Measurements from ENCODE around the gene SPATA2L.

The SPATA2L gene

GRCh38 chr16:89737341-89738071, 36.0 kb upstream of the SPATA2L start:
- no peaks in the 10 kb centered on the region for H3K4me1 ChIP-seq (ENCODE audit: control insufficient read depth, insufficient read depth, low read length)
- no peak overlapping the region for H3K27ac ChIP-seq (ENCODE audit: low read depth, low read length)
- peaks cover 40% of the 10 kb centered on the region for H3K36me3 ChIP-seq (ENCODE audit: control insufficient read depth, insufficient read depth, low read length)
- H3K27me3 ChIP-seq (ENCODE audit: control insufficient read depth, insufficient read depth, low read length) = no peaks in the 10 kb centered on the region
- no peak overlapping the region for H3K4me3 ChIP-seq (ENCODE audit: low read length)
- H3K9ac ChIP-seq (ENCODE audit: low read length) = no peak overlapping the region

- H3K36me3 ChIP-seq (ENCODE audit: control insufficient read depth, insufficient read depth, low read length) = peaks cover 41% of the 10 kb centered on the region
- H3K9ac ChIP-seq (ENCODE audit: low read length) = no peak overlapping the region
- no peaks in the 10 kb centered on the region for H3K27me3 ChIP-seq (ENCODE audit: control insufficient read depth, insufficient read depth, low read length)
- no peaks in the 10 kb centered on the region for H3K4me1 ChIP-seq (ENCODE audit: control insufficient read depth, insufficient read depth, low read length)
- H3K4me3 ChIP-seq (ENCODE audit: low read length) = no peak overlapping the region
- H3K27ac ChIP-seq (ENCODE audit: low read depth, low read length) = no peak overlapping the region
Observed at GRCh38 chr16:89736554-89736953, 35.0 kb upstream of the SPATA2L start.

DNA sequence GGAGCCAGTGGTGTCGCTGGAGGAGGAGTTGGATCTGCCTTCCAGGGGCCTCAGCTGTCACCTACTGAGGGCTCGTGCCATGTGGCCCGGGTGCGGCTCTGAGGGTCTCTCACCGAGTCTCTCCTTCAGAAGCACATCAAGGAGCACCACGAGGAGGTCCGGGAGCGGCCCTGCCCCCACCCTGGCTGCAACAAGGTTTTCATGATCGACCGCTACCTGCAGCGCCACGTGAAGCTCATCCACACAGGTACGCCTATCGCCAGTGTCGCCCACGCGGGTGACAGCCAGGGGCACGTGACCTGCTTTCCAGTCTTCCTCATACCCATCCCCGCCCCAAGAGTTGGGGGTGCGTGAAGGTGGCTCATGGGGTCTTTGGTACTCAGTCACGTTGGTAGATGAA, 32.3 kb upstream of the SPATA2L start:
- H3K4me1 ChIP-seq (ENCODE audit: control insufficient read depth, insufficient read depth, low read length) = no peaks in the 10 kb centered on the region
- H3K36me3 ChIP-seq (ENCODE audit: control insufficient read depth, insufficient read depth, low read length) = peaks cover 52% of the 10 kb centered on the region
- no peaks in the 10 kb centered on the region for H3K27me3 ChIP-seq (ENCODE audit: control insufficient read depth, insufficient read depth, low read length)
- H3K9ac ChIP-seq (ENCODE audit: low read length) = no peak overlapping the region
- H3K4me3 ChIP-seq (ENCODE audit: low read length) = no peak overlapping the region
- H3K27ac ChIP-seq (ENCODE audit: low read depth, low read length) = no peak overlapping the region

DNA sequence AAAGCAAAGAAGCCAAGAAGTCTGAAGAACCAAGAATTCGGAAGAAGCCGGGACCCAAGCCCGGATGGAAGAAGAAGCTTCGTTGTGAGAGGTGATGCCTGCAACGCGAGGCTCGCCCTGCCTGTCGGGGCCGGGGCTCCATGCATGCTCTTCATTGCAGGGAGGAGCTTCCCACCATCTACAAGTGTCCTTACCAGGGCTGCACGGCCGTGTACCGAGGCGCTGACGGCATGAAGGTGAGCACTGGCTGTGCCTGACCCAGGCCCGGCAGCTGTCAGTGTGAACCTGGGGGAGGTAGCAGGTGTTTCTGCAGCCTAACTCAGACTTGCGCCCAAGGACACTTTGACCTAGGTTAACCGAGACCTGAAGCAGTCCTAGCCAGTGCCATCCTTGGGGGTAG, 31.8 kb upstream of the SPATA2L start:
- H3K36me3 ChIP-seq (ENCODE audit: control insufficient read depth, insufficient read depth, low read length) = peaks cover 49% of the 10 kb centered on the region
- H3K27me3 ChIP-seq (ENCODE audit: control insufficient read depth, insufficient read depth, low read length) = no peaks in the 10 kb centered on the region
- no peak overlapping the region for H3K4me3 ChIP-seq (ENCODE audit: low read length)
- H3K27ac ChIP-seq (ENCODE audit: low read depth, low read length) = no peak overlapping the region
- H3K4me1 ChIP-seq (ENCODE audit: control insufficient read depth, insufficient read depth, low read length) = no peaks in the 10 kb centered on the region
- H3K9ac ChIP-seq (ENCODE audit: low read length) = no peak overlapping the region

DNA sequence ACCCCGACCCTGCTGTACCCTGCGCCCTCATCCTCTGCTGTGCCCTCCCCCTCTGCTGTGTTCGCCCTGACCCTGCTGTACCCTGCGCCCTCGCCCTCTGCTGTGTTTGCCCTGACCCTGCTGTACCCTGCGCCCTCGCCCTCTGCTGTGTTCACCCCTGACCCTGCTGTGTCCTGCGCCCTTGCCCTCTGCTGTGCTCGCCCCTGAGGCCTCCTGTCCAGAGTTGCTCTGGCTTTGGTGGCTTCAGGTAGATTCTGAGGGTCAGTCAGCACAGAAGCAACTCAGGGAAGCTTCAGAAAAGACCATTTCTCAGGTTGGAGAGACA, 31.4 kb upstream of the SPATA2L start:
- no peak overlapping the region for H3K4me3 ChIP-seq (ENCODE audit: low read length)
- no peaks in the 10 kb centered on the region for H3K27me3 ChIP-seq (ENCODE audit: control insufficient read depth, insufficient read depth, low read length)
- H3K4me1 ChIP-seq (ENCODE audit: control insufficient read depth, insufficient read depth, low read length) = no peaks in the 10 kb centered on the region
- no peak overlapping the region for H3K9ac ChIP-seq (ENCODE audit: low read length)
- H3K27ac ChIP-seq (ENCODE audit: low read depth, low read length) = no peak overlapping the region
- peaks cover 44% of the 10 kb centered on the region for H3K36me3 ChIP-seq (ENCODE audit: control insufficient read depth, insufficient read depth, low read length)

DNA sequence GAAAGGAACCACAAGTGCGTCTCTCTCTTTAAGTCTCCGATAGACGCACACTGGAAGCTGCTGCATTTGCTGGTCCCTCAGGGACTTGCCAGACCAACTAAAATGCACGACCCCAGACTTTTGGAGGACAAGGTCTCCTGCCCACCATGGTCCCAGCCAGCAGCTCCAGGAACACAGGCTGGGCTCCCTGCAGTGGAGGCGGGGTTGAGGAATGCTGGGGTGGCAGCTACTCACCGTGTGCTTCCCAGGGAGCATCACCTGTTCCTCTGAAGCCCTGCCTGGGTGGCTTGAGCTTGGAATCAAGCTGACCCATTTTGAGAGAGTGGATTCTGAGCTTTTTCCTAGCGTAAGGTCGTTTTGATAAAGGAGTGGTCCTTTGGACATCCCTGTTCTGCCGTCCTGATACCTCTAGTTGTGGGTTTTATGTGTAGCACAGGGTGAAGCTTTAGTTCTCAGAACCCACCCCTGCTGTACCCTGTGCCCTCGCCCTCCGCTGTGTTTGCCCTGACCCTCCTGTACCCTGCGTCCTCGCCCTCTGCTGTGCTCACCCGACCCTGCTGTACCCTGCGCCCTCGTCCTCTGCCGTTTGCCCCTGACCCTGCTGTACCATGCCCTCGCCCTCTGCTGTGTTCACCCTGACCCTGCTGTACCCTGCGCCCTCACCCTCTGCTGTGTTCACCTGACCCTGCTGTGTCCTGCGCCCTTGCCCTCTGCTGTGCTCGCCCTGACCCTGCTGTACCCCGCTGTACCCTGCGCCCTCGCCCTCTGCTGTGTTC, 30.8 kb upstream of the SPATA2L start:
- Histone ChIP-seq H3K27ac (ENCODE audit: low read depth, low read length) (no peak overlapping the region), H3K27me3 (ENCODE audit: control insufficient read depth, insufficient read depth, low read length) (no peaks in the 10 kb centered on the region), H3K4me3 (ENCODE audit: low read length) (no peak overlapping the region), H3K4me1 (ENCODE audit: control insufficient read depth, insufficient read depth, low read length) (no peaks in the 10 kb centered on the region), H3K36me3 (ENCODE audit: control insufficient read depth, insufficient read depth, low read length) (peaks cover 43% of the 10 kb centered on the region), H3K9ac (ENCODE audit: low read length) (no peak overlapping the region)

DNA sequence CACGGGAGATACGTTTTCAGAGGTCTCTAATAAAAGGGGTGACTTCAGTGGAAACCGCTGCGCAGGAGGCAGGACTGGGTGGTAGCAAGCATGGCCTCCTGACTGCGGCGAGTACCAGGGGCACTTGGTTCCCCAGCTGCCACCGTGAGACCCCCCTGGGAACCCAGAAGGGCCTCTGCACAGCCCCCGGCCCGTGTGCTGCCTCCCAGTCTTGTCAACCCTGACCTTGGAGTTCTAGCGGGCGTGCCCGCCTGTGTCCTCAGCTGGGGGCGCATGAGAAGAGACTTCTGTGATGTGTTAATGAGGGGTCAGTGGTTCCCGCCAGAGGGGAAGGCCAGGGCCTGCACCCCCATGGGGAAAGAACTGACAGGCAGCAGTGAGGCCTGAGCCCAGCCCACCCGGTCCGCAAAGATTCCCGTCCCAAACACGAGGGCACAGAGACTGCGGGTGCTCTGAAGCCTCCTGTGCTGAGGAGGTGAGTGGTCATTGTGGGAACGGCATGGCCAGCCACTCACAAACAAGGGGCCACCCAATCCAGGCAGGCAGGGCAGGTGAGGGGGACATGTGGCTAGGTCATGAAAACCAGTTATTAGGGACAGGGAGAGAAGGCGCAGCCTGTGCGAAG, 29.2 kb upstream of the SPATA2L start:
- Histone ChIP-seq H3K27me3 (ENCODE audit: control insufficient read depth, insufficient read depth, low read length) (no peaks in the 10 kb centered on the region), H3K36me3 (ENCODE audit: control insufficient read depth, insufficient read depth, low read length) (peaks cover 46% of the 10 kb centered on the region), H3K4me1 (ENCODE audit: control insufficient read depth, insufficient read depth, low read length) (no peaks in the 10 kb centered on the region), H3K9ac (ENCODE audit: low read length) (no peak overlapping the region), H3K4me3 (ENCODE audit: low read length) (no peak overlapping the region), H3K27ac (ENCODE audit: low read depth, low read length) (no peak overlapping the region)

GRCh38 chr16:89729863-89730593, 28.5 kb upstream of the SPATA2L start:
- Histone ChIP-seq H3K4me1 (ENCODE audit: control insufficient read depth, insufficient read depth, low read length) (no peaks in the 10 kb centered on the region), H3K9ac (ENCODE audit: low read length) (no peak overlapping the region), H3K27me3 (ENCODE audit: control insufficient read depth, insufficient read depth, low read length) (no peaks in the 10 kb centered on the region), H3K27ac (ENCODE audit: low read depth, low read length) (no peak overlapping the region), H3K4me3 (ENCODE audit: low read length) (no peak overlapping the region), H3K36me3 (ENCODE audit: control insufficient read depth, insufficient read depth, low read length) (peaks cover 44% of the 10 kb centered on the region)

DNA sequence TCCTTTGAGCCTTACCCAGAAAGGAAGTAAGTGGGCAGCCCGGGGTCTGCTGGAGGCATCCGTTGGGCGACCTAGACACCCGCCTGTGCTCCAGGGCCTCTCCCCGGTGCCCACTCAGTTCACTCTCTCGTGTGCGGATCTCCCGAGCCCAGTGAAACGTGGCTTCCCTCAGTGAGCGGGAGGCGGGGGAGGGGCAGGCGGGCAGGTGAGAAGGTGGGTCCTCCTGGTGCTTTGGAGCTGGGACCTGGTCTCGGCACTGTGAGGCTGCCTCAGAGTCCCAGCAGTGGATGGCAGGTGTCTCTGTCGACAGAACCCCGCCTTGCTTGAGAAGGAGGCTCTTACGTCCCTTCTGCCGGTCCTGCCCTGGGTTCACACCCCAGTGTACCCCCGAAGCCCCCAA, 27.8 kb upstream of the SPATA2L start:
- Histone ChIP-seq H3K36me3 (ENCODE audit: control insufficient read depth, insufficient read depth, low read length) (peaks cover 44% of the 10 kb centered on the region), H3K9ac (ENCODE audit: low read length) (no peak overlapping the region), H3K4me1 (ENCODE audit: control insufficient read depth, insufficient read depth, low read length) (no peaks in the 10 kb centered on the region), H3K4me3 (ENCODE audit: low read length) (no peak overlapping the region), H3K27me3 (ENCODE audit: control insufficient read depth, insufficient read depth, low read length) (no peaks in the 10 kb centered on the region), H3K27ac (ENCODE audit: low read depth, low read length) (no peak overlapping the region)

GRCh38 chr16:89727406-89728120, 26.1 kb upstream of the SPATA2L start:
- H3K27ac ChIP-seq (ENCODE audit: low read depth, low read length) = no peak overlapping the region
- H3K9ac ChIP-seq (ENCODE audit: low read length) = no peak overlapping the region
- H3K4me1 ChIP-seq (ENCODE audit: control insufficient read depth, insufficient read depth, low read length) = peaks cover 7% of the 10 kb centered on the region
- peaks cover 44% of the 10 kb centered on the region for H3K36me3 ChIP-seq (ENCODE audit: control insufficient read depth, insufficient read depth, low read length)
- H3K27me3 ChIP-seq (ENCODE audit: control insufficient read depth, insufficient read depth, low read length) = no peaks in the 10 kb centered on the region
- H3K4me3 ChIP-seq (ENCODE audit: low read length) = no peak overlapping the region

DNA sequence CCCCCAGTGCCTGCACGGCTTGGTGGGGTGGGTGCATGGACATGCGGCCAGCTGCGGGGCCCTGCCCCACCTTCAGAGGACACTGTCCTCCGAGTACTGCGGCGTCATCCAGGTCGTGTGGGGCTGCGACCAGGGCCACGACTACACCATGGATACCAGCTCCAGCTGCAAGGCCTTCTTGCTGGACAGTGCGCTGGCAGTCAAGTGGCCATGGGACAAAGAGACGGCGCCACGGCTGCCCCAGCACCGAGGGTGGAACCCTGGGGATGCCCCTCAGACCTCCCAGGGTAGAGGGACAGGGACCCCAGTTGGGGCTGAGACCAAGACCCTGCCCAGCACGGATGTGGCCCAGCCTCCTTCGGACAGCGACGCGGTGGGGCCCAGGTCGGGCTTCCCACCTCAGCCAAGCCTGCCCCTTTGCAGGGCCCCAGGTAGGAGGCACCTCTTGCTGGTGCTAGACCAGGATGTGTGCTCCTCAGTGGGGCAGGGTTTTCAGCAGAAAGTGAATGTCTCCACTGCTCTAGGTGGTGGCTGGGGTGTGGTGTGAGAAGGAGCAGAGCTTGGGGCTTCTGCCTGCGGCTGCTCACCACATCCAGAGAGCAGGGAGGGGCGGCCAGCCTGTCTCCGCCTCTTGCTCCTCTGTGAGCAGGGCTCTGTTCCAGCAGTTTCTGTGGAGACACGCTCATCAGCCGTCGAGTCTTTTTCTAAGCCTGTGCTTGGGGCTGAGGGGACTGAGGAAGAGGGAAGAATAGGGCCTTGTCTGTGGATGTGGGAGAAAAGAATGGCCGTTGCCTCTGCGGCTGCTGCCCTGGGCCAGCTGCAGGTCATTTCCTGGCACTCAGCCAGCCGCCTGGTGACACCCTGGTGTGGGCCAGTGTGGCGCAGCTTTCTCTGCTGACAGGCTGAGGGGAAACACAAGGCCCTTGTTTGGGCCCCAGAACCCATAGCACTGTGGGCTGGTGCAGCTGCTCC, 22.1 kb upstream of the SPATA2L start:
- Histone ChIP-seq H3K4me3 (ENCODE audit: low read length) (peak overlapping the region; percentile 70), H3K27me3 (ENCODE audit: control insufficient read depth, insufficient read depth, low read length) (no peaks in the 10 kb centered on the region), H3K9ac (ENCODE audit: low read length) (no peak overlapping the region), H3K4me1 (ENCODE audit: control insufficient read depth, insufficient read depth, low read length) (peaks cover 14% of the 10 kb centered on the region), H3K27ac (ENCODE audit: low read depth, low read length) (no peak overlapping the region), H3K36me3 (ENCODE audit: control insufficient read depth, insufficient read depth, low read length) (peaks cover 21% of the 10 kb centered on the region)

All from rectal smooth muscle tissue (tissue), 1 donor.